CMK (cell line): Measurements from ENCODE around the gene GPR137B.
"Not testable (repeated sequence)": the region's sequence is repeated elsewhere in the genome, so short reads cannot be mapped to it uniquely, and the experiment has no call there.

Experiments used
- DNase-seq: peaks from one replicate; pipeline ENCODE4 v3.0.0-alpha.2; 2010; ENCODE audit warnings: low read depth

GPR137B gene

DNA sequence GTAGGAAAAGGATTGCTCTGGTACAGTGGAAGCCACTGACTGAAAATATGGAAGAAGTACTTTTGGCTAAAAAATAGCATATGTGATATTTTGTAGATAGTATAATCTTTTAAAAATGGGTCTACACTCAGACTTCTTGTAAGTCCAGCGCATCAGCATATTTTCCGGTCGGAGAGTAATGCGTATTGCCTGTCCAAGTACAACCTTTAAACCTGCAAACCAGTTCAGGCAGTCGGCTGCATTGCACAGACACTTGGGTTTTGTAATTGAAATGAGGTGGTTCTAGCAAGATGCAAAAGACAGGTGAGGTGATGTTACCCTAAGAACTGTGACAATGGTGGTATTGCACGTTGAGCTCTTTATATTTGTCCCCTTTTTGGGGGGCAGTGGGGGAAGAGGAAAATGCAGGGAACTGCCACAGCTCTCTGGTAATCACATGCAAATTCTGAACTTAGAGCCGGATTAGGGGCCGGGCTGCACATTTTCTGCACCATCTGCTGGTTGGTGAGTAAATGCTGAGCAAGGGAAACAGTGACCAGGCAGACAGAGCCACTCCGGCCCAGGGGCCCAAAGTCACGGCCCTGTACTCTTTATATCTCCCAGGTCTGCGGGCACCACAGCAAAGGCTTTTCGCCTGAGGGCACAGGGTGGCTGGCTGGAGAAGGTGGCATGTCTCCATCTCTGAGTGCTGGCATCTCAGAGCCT is 2.3 kb downstream of the GPR137B start:
- no peak for DNase-seq

GRCh38 chr1:236147068-236147467 is 4.7 kb downstream of the GPR137B start:
- no peak for DNase-seq

- DNase-seq, result no peak
Observed at GRCh38 chr1:236147521-236148469, 5.5 kb downstream of the GPR137B start.

DNA sequence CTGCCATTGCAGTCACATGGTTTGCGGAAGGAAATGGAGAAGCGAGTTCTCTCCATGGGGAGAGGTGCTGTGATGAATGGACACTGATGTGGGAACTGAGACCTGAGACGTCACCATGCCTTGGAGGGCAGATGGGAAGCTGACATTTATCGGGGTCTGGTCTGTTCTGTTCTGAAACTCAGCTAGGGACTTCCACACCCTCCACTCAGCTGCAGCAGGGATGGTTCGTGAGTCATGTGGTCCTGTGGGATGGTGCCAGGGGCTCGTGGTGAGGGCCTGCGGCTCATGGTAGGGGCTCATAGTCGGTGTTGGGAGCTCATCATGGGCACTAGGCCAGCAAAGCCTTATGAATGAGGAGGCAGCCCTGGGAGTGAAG is 6.1 kb downstream of the GPR137B start:
- DNase-seq, result no peak

DNA sequence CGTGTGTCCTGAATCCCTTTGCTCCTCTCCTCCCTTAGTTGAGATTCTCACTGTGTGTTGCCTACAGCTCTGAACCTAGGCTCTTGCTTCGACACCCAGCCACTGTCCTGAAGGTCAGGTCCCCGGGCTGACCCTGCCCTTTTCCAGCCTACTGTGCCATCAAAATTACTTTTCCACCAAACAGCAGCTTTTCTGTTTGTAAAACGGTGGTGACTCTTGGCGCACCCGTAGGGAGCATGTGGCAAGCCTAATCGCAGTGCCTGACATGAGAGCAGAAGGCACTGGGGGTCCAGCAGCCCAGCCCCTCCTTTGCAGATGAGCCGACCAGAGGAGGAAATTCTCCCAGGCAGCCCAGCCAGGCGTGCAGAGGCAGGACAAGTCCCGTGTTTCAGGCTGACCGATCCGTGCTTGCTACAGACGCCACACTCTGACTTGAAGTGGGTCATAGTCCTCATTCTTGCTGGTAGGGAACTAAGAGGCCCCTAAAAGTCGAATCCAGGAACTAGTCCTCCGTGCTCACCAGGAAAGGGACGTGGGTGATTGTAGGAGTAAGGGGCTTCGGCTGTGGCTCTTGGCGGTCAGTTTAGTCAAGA is 6.8 kb downstream of the GPR137B start:
- no peak for DNase-seq

- DNase-seq, result no peak
Observed at GRCh38 chr1:236149696-236150228, 7.4 kb downstream of the GPR137B start.

- DNase-seq, result no peak
Observed at GRCh38 chr1:236150311-236150955, 8.1 kb downstream of the GPR137B start.

GRCh38 chr1:236150986-236151385 is 8.6 kb downstream of the GPR137B start:
- no peak for DNase-seq

GRCh38 chr1:236151739-236152424 is 9.5 kb downstream of the GPR137B start:
- no peak for DNase-seq

- no peak for DNase-seq
Observed at GRCh38 chr1:236154126-236154525, 11.8 kb downstream of the GPR137B start.

DNA sequence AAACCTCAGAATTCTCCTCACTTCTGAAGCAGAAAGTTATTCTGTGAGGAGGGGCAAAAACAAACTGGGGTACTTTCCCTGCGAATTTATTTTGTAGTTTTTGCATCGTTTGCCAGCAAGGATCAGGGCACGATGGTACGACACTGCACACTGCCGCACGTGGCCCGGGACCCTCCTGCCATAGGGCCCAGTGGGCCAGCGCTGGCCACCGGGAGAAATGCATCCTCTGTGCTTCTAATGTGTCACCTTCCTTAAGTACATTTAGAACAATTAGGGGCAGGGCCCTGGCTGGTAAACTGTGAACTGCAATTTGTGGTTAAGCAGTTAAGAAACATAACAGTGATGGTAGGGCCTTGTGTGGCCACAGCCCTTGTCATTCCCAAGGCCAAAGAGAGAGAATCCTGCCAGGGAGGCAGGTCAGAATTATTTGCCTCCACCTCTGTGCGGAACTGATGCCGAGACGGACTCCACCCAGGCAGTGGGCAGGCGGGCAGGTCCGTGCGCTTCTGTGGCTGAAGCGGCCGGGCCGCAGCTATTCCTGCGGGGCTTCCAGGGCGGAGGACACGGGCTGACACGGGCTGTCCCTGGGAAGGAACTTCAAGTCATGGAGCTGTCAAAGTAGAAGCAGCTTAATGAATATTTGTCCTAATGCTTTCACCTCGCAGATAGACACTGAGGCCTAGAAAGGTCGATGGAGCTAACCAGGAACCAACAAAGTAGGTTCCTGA is 12.5 kb downstream of the GPR137B start:
- DNase-seq, result no peak

GRCh38 chr1:236155399-236155767 is 13.0 kb downstream of the GPR137B start:
- no peak for DNase-seq

- DNase-seq, result no peak
Observed at GRCh38 chr1:236155841-236156503, 13.6 kb downstream of the GPR137B start.

DNA sequence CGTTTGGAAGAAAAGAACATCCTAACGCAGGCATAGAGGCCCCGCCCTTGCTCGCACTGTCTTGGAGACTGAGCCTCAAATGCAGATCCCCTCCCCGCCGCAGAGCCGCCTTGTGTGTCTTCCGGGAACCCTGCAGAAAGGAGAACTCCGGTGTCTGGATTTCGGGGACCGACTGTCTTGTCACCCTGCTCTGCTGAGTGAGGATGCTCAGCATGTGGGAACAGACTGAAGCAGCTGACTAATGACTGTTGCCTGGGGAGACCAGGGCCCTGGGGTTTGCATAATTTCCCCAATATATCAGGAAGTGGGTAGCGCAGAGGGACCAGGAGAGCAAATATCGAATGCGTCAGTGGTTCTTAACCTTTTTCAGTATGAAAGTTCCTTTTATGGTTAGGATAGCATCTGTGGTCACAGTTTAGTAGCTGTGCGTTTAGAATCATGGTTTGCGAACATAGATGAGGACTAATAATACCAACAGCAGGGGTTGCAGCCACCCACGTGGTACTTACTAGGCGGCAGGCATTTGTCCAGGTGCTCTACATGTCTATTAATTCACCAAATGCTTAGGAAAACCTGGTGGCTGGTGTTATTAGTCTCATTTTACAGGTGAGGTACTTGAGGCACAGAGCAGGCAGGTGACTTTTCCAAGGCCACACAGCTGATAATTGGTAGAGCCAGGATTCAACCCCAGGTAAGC is 14.3 kb downstream of the GPR137B start:
- DNase-seq, result no peak

- not testable (repeated sequence) for DNase-seq
Observed at GRCh38 chr1:236158072-236158471, 15.7 kb downstream of the GPR137B start.

DNA sequence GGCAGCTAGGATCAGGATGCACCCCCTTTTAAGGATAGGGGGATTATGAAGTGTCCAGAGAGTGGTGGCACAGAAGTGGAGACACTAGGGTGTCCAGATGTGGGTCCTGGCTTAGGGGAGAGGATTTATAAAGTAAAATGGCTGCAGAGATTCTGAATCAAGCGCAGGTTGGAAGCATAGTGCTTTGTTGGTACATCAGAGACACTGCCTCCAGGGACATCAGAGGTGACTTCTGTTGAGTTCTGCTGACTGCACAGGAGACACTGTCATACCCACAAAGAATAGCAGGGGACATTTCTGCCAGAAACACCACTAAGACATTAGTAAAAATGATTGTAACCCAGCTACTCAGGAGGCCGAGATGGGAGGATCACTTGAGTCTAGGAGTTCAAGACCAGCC is 16.4 kb downstream of the GPR137B start:
- no peak for DNase-seq

DNA sequence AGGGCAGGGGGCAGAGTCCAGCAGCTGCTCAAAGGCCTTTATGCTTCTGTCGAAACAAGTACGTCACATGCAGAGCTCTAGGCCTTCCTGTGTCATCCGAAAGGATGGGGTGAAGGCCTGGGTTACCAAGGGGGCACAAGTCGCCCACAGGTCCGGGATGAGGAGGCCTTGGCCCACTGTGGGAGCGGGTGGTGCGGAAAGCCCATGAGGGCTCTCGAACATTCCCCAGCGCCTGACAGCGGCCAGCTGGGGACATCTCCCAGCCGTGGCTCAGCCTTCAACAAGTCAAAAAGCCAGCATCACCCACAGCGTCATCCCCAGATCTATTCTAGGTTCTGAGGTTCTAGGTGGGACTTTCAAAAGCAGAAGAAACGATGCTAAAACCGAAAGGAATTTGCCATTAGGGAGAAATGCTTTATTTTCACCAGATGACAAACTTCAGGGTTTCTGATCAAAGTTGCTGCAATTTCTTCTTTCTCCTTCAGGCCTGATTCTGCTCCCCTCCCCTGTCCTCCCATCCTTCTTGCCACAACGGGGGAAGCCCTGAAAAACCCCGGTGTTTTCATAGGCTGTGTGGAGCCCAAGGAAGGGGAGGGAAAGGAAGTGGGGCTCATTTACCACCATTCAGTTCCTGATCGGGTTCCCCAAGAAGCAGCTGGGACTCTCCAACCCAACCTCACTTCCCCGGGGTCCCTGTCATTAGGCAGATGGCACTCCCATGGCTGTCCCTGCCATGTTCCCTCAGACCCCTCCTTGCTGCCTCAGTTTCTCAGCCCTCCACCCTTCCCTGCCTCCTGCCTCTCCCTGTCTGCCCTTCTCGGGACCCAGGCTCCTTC is 17.6 kb downstream of the GPR137B start:
- DNase-seq, result no peak

DNA sequence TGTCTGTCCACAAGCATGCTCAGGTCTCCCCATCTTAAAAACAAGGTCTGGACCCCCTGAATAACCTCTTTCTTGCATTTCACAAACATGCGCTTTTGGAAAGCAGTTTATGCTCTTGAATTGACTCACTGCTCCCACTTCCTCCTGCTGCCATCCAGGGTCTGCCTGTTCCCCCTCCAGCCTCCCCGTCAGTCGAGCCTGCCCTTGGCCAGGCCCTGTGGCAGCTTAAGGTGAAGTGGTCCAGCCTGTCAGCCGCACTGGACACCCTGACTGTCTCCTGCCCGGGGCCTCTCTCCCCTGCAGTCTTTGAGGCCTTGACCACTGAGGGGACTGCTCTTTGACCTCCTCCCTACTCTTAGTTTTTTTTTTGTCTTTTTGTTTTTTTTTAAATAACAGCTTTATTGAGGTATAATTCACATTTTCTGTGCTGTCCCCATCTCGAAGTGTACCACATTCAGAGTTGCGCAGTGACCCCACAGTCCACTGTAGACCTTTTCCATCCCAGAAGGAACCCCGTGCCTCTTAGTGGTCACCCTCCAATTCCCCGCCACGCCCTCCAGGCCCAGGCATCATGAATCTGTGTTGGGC is 18.3 kb downstream of the GPR137B start:
- DNase-seq, result no peak
